Neural cell (in vitro differentiated cells): Measurements from ENCODE around the gene EFCAB6. TPM values are rescaled to one million over a fixed set of nuclear protein-coding genes. Genes with fewer than 3 reads are reported as not detected.

Source experiments
- H2AFZ ChIP-seq: fragments of 200-600, 300-800 bp; sonication (generic), shearing (Covaris generic); 2 replicates; pipeline ENCODE4 v1.6.0; 2014; ENCODE audit warnings: low read depth, mild to moderate bottlenecking, antibody characterized with exemption, low read length, moderate library complexity
- H3F3A ChIP-seq: fragments of 200-600 bp; shearing (Covaris generic); 2 replicates; pipeline ENCODE4 v1.6.1; 2016; ENCODE audit warnings: mild to moderate bottlenecking, moderate library complexity, mixed read lengths, antibody characterized with exemption, low read length; ENCODE audit not compliant: insufficient read depth, poor library complexity, severe bottlenecking
- H3K27ac ChIP-seq: fragments of 200-600, 300-800 bp; sonication (generic), shearing (Covaris generic); 2 replicates; pipeline ENCODE4 v1.5.1; 2014; ENCODE audit warnings: mild to moderate bottlenecking, low read length, moderate library complexity
- H3K27me3 ChIP-seq: fragments of 300-800, 200-600 bp; sonication (generic), shearing (Covaris generic); 2 replicates; pipeline ENCODE4 v1.6.0; 2014; ENCODE audit warnings: mild to moderate bottlenecking, low read depth, low read length, moderate library complexity; ENCODE audit not compliant: insufficient read depth
- H3K36me3 ChIP-seq: fragments of 300-800, 200-600 bp; sonication (generic), shearing (Covaris generic); 2 replicates; pipeline ENCODE4 v1.5.1; 2014; ENCODE audit warnings: mild to moderate bottlenecking, antibody characterized with exemption, low read length, moderate library complexity; ENCODE audit not compliant: insufficient read depth
- H3K4me2 ChIP-seq: fragments of 300-800, 200-600 bp; sonication (generic), shearing (Covaris generic); 2 replicates; pipeline ENCODE4 v1.6.0; 2014; ENCODE audit warnings: mild to moderate bottlenecking, low read length
- H3K4me3 ChIP-seq: fragments of 300-800, 200-600 bp; sonication (generic), shearing (Covaris generic); 2 replicates; pipeline ENCODE4 v1.5.1; 2014; ENCODE audit warnings: mild to moderate bottlenecking, low read length, moderate library complexity
- H3K79me2 ChIP-seq: fragments of 200-600 bp; shearing (Covaris generic); replicated peaks from 2 replicates; pipeline ENCODE4 v1.6.0; 2014; ENCODE audit warnings: mild to moderate bottlenecking, low read length, moderate library complexity; ENCODE audit not compliant: insufficient read depth
- H3K9ac ChIP-seq: fragments of 300-800, 200-600 bp; sonication (generic), shearing (Covaris generic); 2 replicates; pipeline ENCODE4 v1.6.1; 2016; ENCODE audit warnings: mild to moderate bottlenecking, low read length, mixed read lengths
- H3K9me2 ChIP-seq: fragments of 200-600 bp; shearing (Covaris generic); 2 replicates; pipeline ENCODE4 v1.6.1; 2016; ENCODE audit warnings: mild to moderate bottlenecking, low read length, mixed read lengths; ENCODE audit not compliant: insufficient read depth
- H3K9me3 ChIP-seq: fragments of 200-600, 300-800 bp; sonication (generic), shearing (Covaris generic); 2 replicates; pipeline ENCODE4 v1.6.1; 2016; ENCODE audit warnings: mild to moderate bottlenecking, mixed run types, low read length, moderate library complexity, mixed read lengths
- H4K20me1 ChIP-seq: fragments of 200-600 bp; shearing (Covaris generic); 2 replicates; pipeline ENCODE4 v1.6.1; 2016; ENCODE audit warnings: mild to moderate bottlenecking, mixed run types; ENCODE audit not compliant: insufficient read depth
- CTCF ChIP-seq: fragments of 450-650 bp; IDR thresholded peaks from 2 replicates; pipeline ENCODE4 v1.5.1; 2014; ENCODE audit warnings: antibody characterized with exemption, mild to moderate bottlenecking, moderate library complexity; ENCODE audit not compliant: poor library complexity, severe bottlenecking
- EP300 ChIP-seq: fragments of 450-650 bp; conservative IDR thresholded peaks from 2 replicates; pipeline ENCODE4 v1.6.1; 2014; ENCODE audit warnings: antibody characterized with exemption, mild to moderate bottlenecking, moderate library complexity; ENCODE audit not compliant: poor library complexity, severe bottlenecking
- EZH2 ChIP-seq: fragments of 200-600, 300-800 bp; shearing (Covaris generic), sonication (generic); IDR thresholded peaks from 2 replicates; pipeline ENCODE4 v1.6.1; 2014; ENCODE audit warnings: antibody characterized with exemption, low read length, borderline replicate concordance, mild to moderate bottlenecking; ENCODE audit not compliant: insufficient read depth, poor library complexity, severe bottlenecking
- MXI1 ChIP-seq: fragments of 450-650 bp; conservative IDR thresholded peaks from 2 replicates; pipeline ENCODE4 v1.6.1; 2014; ENCODE audit warnings: antibody characterized with exemption, mild to moderate bottlenecking; ENCODE audit not compliant: poor library complexity, severe bottlenecking
- POLR2AphosphoS5 ChIP-seq: IDR thresholded peaks from 2 replicates; pipeline ENCODE4 v1.6.1; 2012
- RAD21 ChIP-seq: fragments of 450-650 bp; conservative IDR thresholded peaks from 2 replicates; pipeline ENCODE4 v1.6.1; 2014; ENCODE audit warnings: antibody characterized with exemption, mild to moderate bottlenecking, moderate library complexity
- REST ChIP-seq: IDR thresholded peaks from 2 replicates; pipeline ENCODE4 v1.6.1; 2012; ENCODE audit warnings: borderline replicate concordance
- SMC3 ChIP-seq: fragments of 450-650 bp; conservative IDR thresholded peaks from 2 replicates; pipeline ENCODE4 v1.6.1; 2014; ENCODE audit warnings: antibody characterized with exemption, mild to moderate bottlenecking, moderate library complexity; ENCODE audit not compliant: poor library complexity
- TAF1 ChIP-seq: IDR thresholded peaks from 2 replicates; pipeline ENCODE4 v1.6.1; 2012; ENCODE audit warnings: low read depth
- polyA plus RNA-seq: library from polyadenylated mRNA; depleted of rRNA; stranded (reverse); fragments of >200 nt; gene quantifications from 2 replicates; pipeline ENCODE4 v1.2.3, GENCODE V29; 2014

EFCAB6 gene
- polyA plus RNA-seq, 1 donor from 2014 or later, result 1.4 TPM

GRCh38 chr22:43546186-43546585 is 265.9 kb downstream of the EFCAB6 start:
- no peak overlapping the region for H3K4me2 ChIP-seq
- no peak overlapping the region for H2AFZ ChIP-seq
- H3K9ac ChIP-seq, result no peak overlapping the region
- no peaks in the 10 kb centered on the region for H3K9me2 ChIP-seq
- H3F3A ChIP-seq, result no peaks in the 10 kb centered on the region
- no peaks in the 10 kb centered on the region for H4K20me1 ChIP-seq
- no peaks in the 10 kb centered on the region for H3K9me3 ChIP-seq
- no peak overlapping the region for H3K4me3 ChIP-seq
- H3K36me3 ChIP-seq, result no peaks in the 10 kb centered on the region
- TF ChIP-seq RAD21 (no peak), EZH2 (no peak), REST (no peak), EP300 (no peak), SMC3 (no peak), MXI1 (no peak), TAF1 (no peak), CTCF (no peak), POLR2AphosphoS5 (no peak)
- H3K27ac ChIP-seq, result no peak overlapping the region
- no peaks in the 10 kb centered on the region for H3K79me2 ChIP-seq
- H3K27me3 ChIP-seq, result no peaks in the 10 kb centered on the region

- no peak overlapping the region for H3K4me3 ChIP-seq
- no peaks in the 10 kb centered on the region for H3K79me2 ChIP-seq
- no peaks in the 10 kb centered on the region for H3F3A ChIP-seq
- TF ChIP-seq EP300 (no peak), SMC3 (no peak), REST (no peak), MXI1 (no peak), CTCF (no peak), POLR2AphosphoS5 (no peak), TAF1 (no peak), EZH2 (no peak), RAD21 (no peak)
- H3K9me3 ChIP-seq, result no peaks in the 10 kb centered on the region
- H3K36me3 ChIP-seq, result no peaks in the 10 kb centered on the region
- H3K27me3 ChIP-seq, result no peaks in the 10 kb centered on the region
- H3K27ac ChIP-seq, result no peak overlapping the region
- no peak overlapping the region for H2AFZ ChIP-seq
- no peaks in the 10 kb centered on the region for H4K20me1 ChIP-seq
- no peak overlapping the region for H3K9ac ChIP-seq
- no peaks in the 10 kb centered on the region for H3K9me2 ChIP-seq
- no peak overlapping the region for H3K4me2 ChIP-seq
Measured at GRCh38 chr22:43544289-43544673, 267.8 kb downstream of the EFCAB6 start.
